ENCODE data around the gene JRKL. TPM values are rescaled to one million over a fixed set of nuclear protein-coding genes. Genes with fewer than 3 reads are reported as not detected.
A peak's percentile ranks its signal among the peaks of the same experiment; 100 is the strongest.

The JRKL gene
- total and polyA plus RNA-seq, 2 of the 13 experiments (the other 11 are each of a cell fraction or from before 2014, with no cell fraction given): 3.2 to 4.5 TPM

DNA sequence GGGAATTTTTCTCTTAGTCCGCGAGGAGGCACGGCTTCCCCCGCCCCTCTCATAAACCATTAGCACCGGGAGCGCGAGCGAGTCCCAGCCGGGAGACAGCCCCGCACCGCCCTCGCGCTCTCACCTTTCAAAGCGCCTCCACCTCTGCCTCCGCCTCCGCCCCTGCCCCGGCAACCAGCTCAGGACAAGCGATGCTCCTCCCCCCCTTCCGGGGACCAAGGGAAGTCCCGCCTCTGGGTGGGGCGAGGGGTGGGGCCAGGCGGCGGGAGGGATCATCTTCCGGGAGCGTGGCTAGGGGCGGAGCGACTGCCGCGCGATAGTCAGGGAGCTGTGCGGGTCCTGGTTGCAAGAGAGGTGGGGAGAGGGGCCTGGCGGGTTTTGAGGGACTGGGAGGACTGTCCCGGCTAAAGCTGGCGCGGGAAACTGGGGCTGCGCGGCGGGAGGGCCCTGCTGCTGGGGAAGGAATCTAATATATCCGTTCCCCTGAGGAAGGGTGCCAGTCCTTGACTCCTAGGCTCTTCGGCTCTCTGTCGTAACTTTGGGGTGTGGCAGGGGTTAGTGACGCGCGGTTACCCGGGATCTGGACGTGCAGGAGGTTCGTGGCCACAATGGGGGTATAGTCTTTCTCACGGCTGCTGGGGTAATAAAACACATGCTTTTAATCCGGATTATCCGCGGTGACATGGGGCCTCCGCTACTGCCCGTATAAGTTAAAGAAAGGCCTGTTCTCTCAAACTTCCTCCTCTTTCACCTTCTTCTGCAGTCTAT lies at the start of gene JRKL, which contains the start of gene CCDC82 (continued):
- TF ChIP-seq IKZF4 (CRISPR knock-in tag; IDR thresholded peaks at IDR 0.05; ENCODE audit: borderline replicate concordance, low read depth, not compliant biosample characterization): peak; percentile 34
- no peak for TF ChIP-seq ZMYM2 (CRISPR knock-in tag; IDR thresholded peaks at IDR 0.05)
- TF ChIP-seq, protein P1, sequence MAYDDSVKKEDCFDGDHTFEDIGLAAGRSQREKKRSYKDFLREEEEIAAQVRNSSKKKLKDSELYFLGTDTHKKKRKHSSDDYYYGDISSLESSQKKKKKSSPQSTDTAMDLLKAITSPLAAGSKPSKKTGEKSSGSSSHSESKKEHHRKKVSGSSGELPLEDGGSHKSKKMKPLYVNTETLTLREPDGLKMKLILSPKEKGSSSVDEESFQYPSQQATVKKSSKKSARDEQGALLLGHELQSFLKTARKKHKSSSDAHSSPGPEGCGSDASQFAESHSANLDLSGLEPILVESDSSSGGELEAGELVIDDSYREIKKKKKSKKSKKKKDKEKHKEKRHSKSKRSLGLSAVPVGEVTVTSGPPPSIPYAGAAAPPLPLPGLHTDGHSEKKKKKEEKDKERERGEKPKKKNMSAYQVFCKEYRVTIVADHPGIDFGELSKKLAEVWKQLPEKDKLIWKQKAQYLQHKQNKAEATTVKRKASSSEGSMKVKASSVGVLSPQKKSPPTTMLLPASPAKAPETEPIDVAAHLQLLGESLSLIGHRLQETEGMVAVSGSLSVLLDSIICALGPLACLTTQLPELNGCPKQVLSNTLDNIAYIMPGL (CRISPR knock-in tag; IDR thresholded peaks at IDR 0.05; ENCODE audit: borderline replicate concordance in 1 of 2, low read depth in 1 of 2): peak; percentile 34 to 82; a peak in 3 of 4 replicates
- TF ChIP-seq, protein P2, sequence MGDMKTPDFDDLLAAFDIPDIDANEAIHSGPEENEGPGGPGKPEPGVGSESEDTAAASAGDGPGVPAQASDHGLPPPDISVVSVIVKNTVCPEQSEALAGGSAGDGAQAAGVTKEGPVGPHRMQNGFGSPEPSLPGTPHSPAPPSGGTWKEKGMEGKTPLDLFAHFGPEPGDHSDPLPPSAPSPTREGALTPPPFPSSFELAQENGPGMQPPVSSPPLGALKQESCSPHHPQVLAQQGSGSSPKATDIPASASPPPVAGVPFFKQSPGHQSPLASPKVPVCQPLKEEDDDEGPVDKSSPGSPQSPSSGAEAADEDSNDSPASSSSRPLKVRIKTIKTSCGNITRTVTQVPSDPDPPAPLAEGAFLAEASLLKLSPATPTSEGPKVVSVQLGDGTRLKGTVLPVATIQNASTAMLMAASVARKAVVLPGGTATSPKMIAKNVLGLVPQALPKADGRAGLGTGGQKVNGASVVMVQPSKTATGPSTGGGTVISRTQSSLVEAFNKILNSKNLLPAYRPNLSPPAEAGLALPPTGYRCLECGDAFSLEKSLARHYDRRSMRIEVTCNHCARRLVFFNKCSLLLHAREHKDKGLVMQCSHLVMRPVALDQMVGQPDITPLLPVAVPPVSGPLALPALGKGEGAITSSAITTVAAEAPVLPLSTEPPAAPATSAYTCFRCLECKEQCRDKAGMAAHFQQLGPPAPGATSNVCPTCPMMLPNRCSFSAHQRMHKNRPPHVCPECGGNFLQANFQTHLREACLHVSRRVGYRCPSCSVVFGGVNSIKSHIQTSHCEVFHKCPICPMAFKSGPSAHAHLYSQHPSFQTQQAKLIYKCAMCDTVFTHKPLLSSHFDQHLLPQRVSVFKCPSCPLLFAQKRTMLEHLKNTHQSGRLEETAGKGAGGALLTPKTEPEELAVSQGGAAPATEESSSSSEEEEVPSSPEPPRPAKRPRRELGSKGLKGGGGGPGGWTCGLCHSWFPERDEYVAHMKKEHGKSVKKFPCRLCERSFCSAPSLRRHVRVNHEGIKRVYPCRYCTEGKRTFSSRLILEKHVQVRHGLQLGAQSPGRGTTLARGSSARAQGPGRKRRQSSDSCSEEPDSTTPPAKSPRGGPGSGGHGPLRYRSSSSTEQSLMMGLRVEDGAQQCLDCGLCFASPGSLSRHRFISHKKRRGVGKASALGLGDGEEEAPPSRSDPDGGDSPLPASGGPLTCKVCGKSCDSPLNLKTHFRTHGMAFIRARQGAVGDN (CRISPR knock-in tag; IDR thresholded peaks at IDR 0.05): peak; percentile 98
- TF ChIP-seq PCBP2 (optimal IDR thresholded peaks at IDR 0.05; ENCODE audit: low read depth, low read length, poor library complexity, severe bottlenecking): no peak
- peak; percentile 90 for TF ChIP-seq SP5 (CRISPR knock-in tag; IDR thresholded peaks at IDR 0.05; ENCODE audit: borderline replicate concordance, low read depth)
- TF ChIP-seq CBX1 (IDR thresholded peaks at IDR 0.05; ENCODE audit: low read depth): peak; percentile 54
- TF ChIP-seq POLR2AphosphoS5 (IDR thresholded peaks at IDR 0.05; ENCODE audit: low read depth, low read length): peak; percentile 77
- TF ChIP-seq SAP130 (CRISPR knock-in tag; IDR thresholded peaks at IDR 0.05; ENCODE audit: low read depth): peak; percentile 90
- TF ChIP-seq, protein P3, sequence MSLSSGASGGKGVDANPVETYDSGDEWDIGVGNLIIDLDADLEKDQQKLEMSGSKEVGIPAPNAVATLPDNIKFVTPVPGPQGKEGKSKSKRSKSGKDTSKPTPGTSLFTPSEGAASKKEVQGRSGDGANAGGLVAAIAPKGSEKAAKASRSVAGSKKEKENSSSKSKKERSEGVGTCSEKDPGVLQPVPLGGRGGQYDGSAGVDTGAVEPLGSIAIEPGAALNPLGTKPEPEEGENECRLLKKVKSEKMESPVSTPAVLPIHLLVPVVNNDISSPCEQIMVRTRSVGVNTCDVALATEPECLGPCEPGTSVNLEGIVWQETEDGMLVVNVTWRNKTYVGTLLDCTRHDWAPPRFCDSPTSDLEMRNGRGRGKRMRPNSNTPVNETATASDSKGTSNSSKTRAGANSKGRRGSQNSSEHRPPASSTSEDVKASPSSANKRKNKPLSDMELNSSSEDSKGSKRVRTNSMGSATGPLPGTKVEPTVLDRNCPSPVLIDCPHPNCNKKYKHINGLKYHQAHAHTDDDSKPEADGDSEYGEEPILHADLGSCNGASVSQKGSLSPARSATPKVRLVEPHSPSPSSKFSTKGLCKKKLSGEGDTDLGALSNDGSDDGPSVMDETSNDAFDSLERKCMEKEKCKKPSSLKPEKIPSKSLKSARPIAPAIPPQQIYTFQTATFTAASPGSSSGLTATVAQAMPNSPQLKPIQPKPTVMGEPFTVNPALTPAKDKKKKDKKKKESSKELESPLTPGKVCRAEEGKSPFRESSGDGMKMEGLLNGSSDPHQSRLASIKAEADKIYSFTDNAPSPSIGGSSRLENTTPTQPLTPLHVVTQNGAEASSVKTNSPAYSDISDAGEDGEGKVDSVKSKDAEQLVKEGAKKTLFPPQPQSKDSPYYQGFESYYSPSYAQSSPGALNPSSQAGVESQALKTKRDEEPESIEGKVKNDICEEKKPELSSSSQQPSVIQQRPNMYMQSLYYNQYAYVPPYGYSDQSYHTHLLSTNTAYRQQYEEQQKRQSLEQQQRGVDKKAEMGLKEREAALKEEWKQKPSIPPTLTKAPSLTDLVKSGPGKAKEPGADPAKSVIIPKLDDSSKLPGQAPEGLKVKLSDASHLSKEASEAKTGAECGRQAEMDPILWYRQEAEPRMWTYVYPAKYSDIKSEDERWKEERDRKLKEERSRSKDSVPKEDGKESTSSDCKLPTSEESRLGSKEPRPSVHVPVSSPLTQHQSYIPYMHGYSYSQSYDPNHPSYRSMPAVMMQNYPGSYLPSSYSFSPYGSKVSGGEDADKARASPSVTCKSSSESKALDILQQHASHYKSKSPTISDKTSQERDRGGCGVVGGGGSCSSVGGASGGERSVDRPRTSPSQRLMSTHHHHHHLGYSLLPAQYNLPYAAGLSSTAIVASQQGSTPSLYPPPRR (CRISPR knock-in tag; IDR thresholded peaks at IDR 0.05; ENCODE audit: borderline replicate concordance): no peak
- TF ChIP-seq GPN1 (CRISPR knock-in tag; IDR thresholded peaks at IDR 0.05; ENCODE audit: borderline replicate concordance): no peak
- TF ChIP-seq, protein P4, sequence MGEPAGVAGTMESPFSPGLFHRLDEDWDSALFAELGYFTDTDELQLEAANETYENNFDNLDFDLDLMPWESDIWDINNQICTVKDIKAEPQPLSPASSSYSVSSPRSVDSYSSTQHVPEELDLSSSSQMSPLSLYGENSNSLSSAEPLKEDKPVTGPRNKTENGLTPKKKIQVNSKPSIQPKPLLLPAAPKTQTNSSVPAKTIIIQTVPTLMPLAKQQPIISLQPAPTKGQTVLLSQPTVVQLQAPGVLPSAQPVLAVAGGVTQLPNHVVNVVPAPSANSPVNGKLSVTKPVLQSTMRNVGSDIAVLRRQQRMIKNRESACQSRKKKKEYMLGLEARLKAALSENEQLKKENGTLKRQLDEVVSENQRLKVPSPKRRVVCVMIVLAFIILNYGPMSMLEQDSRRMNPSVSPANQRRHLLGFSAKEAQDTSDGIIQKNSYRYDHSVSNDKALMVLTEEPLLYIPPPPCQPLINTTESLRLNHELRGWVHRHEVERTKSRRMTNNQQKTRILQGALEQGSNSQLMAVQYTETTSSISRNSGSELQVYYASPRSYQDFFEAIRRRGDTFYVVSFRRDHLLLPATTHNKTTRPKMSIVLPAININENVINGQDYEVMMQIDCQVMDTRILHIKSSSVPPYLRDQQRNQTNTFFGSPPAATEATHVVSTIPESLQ (CRISPR knock-in tag; conservative IDR thresholded peaks at IDR 0.05): no peak
- no peak for TF ChIP-seq SUZ12 (IDR thresholded peaks at IDR 0.05; ENCODE audit: low read depth, low read length)
- TF ChIP-seq ZNF570 (CRISPR knock-in tag; IDR thresholded peaks at IDR 0.05; ENCODE audit: borderline replicate concordance): no peak
- no peak for TF ChIP-seq NR2F6 (IDR thresholded peaks at IDR 0.05)
- TF ChIP-seq NR2F6 (CRISPR knock-in tag; IDR thresholded peaks at IDR 0.05): peak; percentile 45

All from HepG2 (cell line).